Brain microvascular endothelial cell (primary cell): ENCODE data around the gene KIF1A.

Experiments
- DNase-seq: peaks from one replicate; pipeline ENCODE4 v3.0.0-alpha.2; 2020
- H3K27ac ChIP-seq: fragments of 250-450 bp; sonication (Bioruptor Pico); 2 replicates; pipeline ENCODE4 v1.5.1; 2020; ENCODE audit warnings: mild to moderate bottlenecking, moderate library complexity
- H3K27me3 ChIP-seq: fragments of 250-450 bp; sonication (Bioruptor Pico); replicated peaks from 2 replicates; pipeline ENCODE4 v1.5.1; 2020; ENCODE audit warnings: mild to moderate bottlenecking
- H3K36me3 ChIP-seq: fragments of 250-450 bp; sonication (Bioruptor Pico); replicated peaks from 2 replicates; pipeline ENCODE4 v1.5.1; 2020; ENCODE audit warnings: mild to moderate bottlenecking
- H3K4me3 ChIP-seq: 2 replicates; pipeline ENCODE4 v1.5.1; 2011; ENCODE audit warnings: low read depth, mild to moderate bottlenecking, control low read depth, low read length, moderate library complexity
- CTCF ChIP-seq: IDR thresholded peaks from 2 replicates; pipeline ENCODE4 v1.5.1; 2011; ENCODE audit warnings: low read depth, mild to moderate bottlenecking, moderate library complexity, low read length, control low read depth, inconsistent platforms; ENCODE audit errors: missing control alignments
- in situ Hi-C: cut with HindIII; loops from 2 replicates; pipeline ENCODE4 v1.10.0; 2017; ENCODE audit warnings: low sequenced_read_pairs, low pct_ligation_motif_present

KIF1A gene

GRCh38 chr2:240793313-240794177 is 26.5 kb downstream of the KIF1A start:
- Histone ChIP-seq H3K36me3 (no peaks in the 10 kb centered on the region), H3K27me3 (no peaks in the 10 kb centered on the region)
- in situ Hi-C loops = no loop called here

GRCh38 chr2:240792629-240793312 is 27.2 kb downstream of the KIF1A start:
- H3K27me3 ChIP-seq = no peaks in the 10 kb centered on the region
- H3K4me3 ChIP-seq = no peak overlapping the region
- H3K27ac ChIP-seq = no peak overlapping the region
- no peak for DNase-seq
- H3K36me3 ChIP-seq = no peaks in the 10 kb centered on the region
- in situ Hi-C loops = no loop called here
- no peak for TF ChIP-seq CTCF

More at GRCh38 chr2:240793313-240794177, 26.5 kb downstream of the KIF1A start:
- Histone ChIP-seq H3K27ac (no peak overlapping the region), H3K4me3 (no peak overlapping the region)
- no peak for DNase-seq
- no peak for TF ChIP-seq CTCF

GRCh38 chr2:240791821-240792628 is 28.0 kb downstream of the KIF1A start:
- H3K27ac ChIP-seq = no peak overlapping the region
- no peak overlapping the region for H3K4me3 ChIP-seq
- in situ Hi-C loops = no loop called here
- no peak for TF ChIP-seq CTCF
- H3K27me3 ChIP-seq = no peaks in the 10 kb centered on the region
- no peak for DNase-seq
- no peaks in the 10 kb centered on the region for H3K36me3 ChIP-seq

GRCh38 chr2:240791221-240791800 is 28.7 kb downstream of the KIF1A start:
- Histone ChIP-seq H3K27me3 (no peaks in the 10 kb centered on the region), H3K4me3 (no peak overlapping the region), H3K27ac (no peak overlapping the region), H3K36me3 (no peaks in the 10 kb centered on the region)
- no peak for TF ChIP-seq CTCF
- in situ Hi-C loops = no loop called here
- DNase-seq = no peak

GRCh38 chr2:240790370-240791220 is 29.4 kb downstream of the KIF1A start:
- no peak for DNase-seq
- H3K36me3 ChIP-seq = no peaks in the 10 kb centered on the region
- no peaks in the 10 kb centered on the region for H3K27me3 ChIP-seq
- no peak for TF ChIP-seq CTCF
- H3K4me3 ChIP-seq = no peak overlapping the region
- in situ Hi-C loops = no loop called here
- no peak overlapping the region for H3K27ac ChIP-seq
